K562 (cell line): ENCODE results near the gene SCUBE1. TPM values are rescaled to one million over a fixed set of nuclear protein-coding genes. Genes with fewer than 3 reads are reported as not detected.

Experiments
- ATAC-seq: fragments of 200-7000 bp; cut with Tn5 transposase; 3 replicates; pipeline ENCODE4 v1.9.1; 2020; ENCODE audit warnings: moderate library complexity
- BruUV-seq: library from RNA; stranded (reverse); fragments of 400-500 nt; replicated peaks from 2 replicates; lab custom pipeline; 2021; lab: Mats Ljungman, UMichigan
- CTCF ChIA-PET: fragments of 300-600 bp; formaldehyde crosslinking; extraction: SDS; loops from one replicate; lab custom pipeline; 2021; ENCODE audit warnings: low intra/inter-chr PET ratio; lab: Yijun Ruan, JAX
- POLR2A ChIA-PET: fragments of 300-600, 350-650 bp; sonication (Branson Sonifier 250); formaldehyde crosslinking; extraction: SDS; loops from one replicate; lab custom pipeline; 2021; ENCODE audit warnings: antibody characterized with exemption, inconsistent platforms; lab: Yijun Ruan, JAX
- DNase-seq, 4 experiments: peaks; one replicate each; pipeline versions ENCODE4 v3.0.0 to v3.0.0-alpha.2; 2011 to 2018; ENCODE audit warnings: low spot score in 3 of 4, mixed read lengths in 3 of 4; ENCODE audit errors: extremely low read depth in 1 of 4
- FAIRE-seq: peaks from 2 replicates; lab custom pipeline; 2011; peaks lifted over from hg19 to GRCh38; lab: Jason Lieb, UNC
- H2AFZ ChIP-seq: 2 replicates; pipeline ENCODE4 v1.6.0; 2011; ENCODE audit warnings: low read depth, low read length, control low read depth, inconsistent platforms
- H3K27ac ChIP-seq: fragments of 200-600 bp; 3 replicates; pipeline ENCODE4 v1.8.0; 2011; ENCODE audit warnings: low read depth, mild to moderate bottlenecking, control low read depth, inconsistent platforms, low read length, moderate library complexity, mixed read lengths; ENCODE audit errors: extremely low read depth
- H3K27me3 ChIP-seq, 2 experiments: fragments of 300-600 bp in 1 of 2; 2 replicates in 1 of 2; 3 replicates in 1 of 2; pipeline versions ENCODE4 v1.6.0 to v1.8.0; 2011; ENCODE audit warnings: inconsistent platforms in 2 of 2, low read length in 2 of 2, mild to moderate bottlenecking in 1 of 2, mixed read lengths in 1 of 2, moderate library complexity in 1 of 2; ENCODE audit not compliant: control insufficient read depth in 2 of 2, insufficient read depth in 2 of 2
- H3K36me3 ChIP-seq: fragments of 300-600 bp; 3 replicates; pipeline ENCODE4 v1.8.0; 2011; ENCODE audit warnings: mild to moderate bottlenecking, low read length, inconsistent platforms; ENCODE audit not compliant: control insufficient read depth, insufficient read depth
- H3K4me1 ChIP-seq, 2 experiments: fragments of 200-600 bp in 1 of 2; replicated peaks in 1 of 2; 2 replicates in 1 of 2; 3 replicates in 1 of 2; pipeline versions ENCODE4 v1.5.1 to v1.8.0; 2011; ENCODE audit warnings: inconsistent platforms in 2 of 2, low read length in 2 of 2, mild to moderate bottlenecking in 1 of 2, mixed read lengths in 1 of 2, moderate library complexity in 1 of 2; ENCODE audit not compliant: control insufficient read depth in 2 of 2, insufficient read depth in 2 of 2
- H3K4me2 ChIP-seq: 2 replicates; pipeline ENCODE4 v1.6.1; 2011; ENCODE audit warnings: low read length, control low read depth, inconsistent platforms, mixed read lengths; ENCODE audit not compliant: insufficient read depth
- H3K4me3 ChIP-seq: fragments of 200-600 bp; sonication (generic), shearing (Covaris generic); 2 replicates; pipeline ENCODE4 v1.5.1; 2016; ENCODE audit warnings: control low read depth, inconsistent platforms
- H3K79me2 ChIP-seq: fragments of 200-600 bp; 3 replicates; pipeline ENCODE4 v1.8.0; 2011; ENCODE audit warnings: low read length, inconsistent platforms; ENCODE audit not compliant: control insufficient read depth, insufficient read depth
- H3K9ac ChIP-seq, 2 experiments: 2 replicates each; pipeline versions ENCODE4 v1.6.0 to v1.6.1; 2011; ENCODE audit warnings: low read depth in 2 of 2, low read length in 2 of 2, control low read depth in 1 of 2, inconsistent platforms in 1 of 2, mild to moderate bottlenecking in 1 of 2, mixed read lengths in 1 of 2; ENCODE audit not compliant: insufficient read depth in 1 of 2
- H3K9me1 ChIP-seq: one replicate; pipeline ENCODE4 v1.6.0; 2011; ENCODE audit warnings: inconsistent platforms, mild to moderate bottlenecking, low read length, moderate library complexity; ENCODE audit not compliant: control insufficient read depth, insufficient read depth
- H3K9me3 ChIP-seq: replicated peaks from 2 replicates; pipeline ENCODE4 v1.5.1; 2011; ENCODE audit warnings: low read depth, low read length, inconsistent platforms; ENCODE audit not compliant: control insufficient read depth, insufficient read depth
- H4K20me1 ChIP-seq: replicated peaks from 2 replicates; pipeline ENCODE4 v1.6.1; 2011; ENCODE audit warnings: low read length, inconsistent platforms, mixed read lengths; ENCODE audit not compliant: control insufficient read depth, insufficient read depth
- CEBPB ChIP-seq: fragments of 450-650 bp; IDR thresholded peaks from 2 replicates; pipeline ENCODE4 v1.6.1; 2016; ENCODE audit warnings: missing genetic modification characterization, missing compliant biosample characterization
- ELF2 ChIP-seq: fragments of 250-450 bp; sonication (Bioruptor Pico); IDR thresholded peaks from 2 replicates; pipeline ENCODE4 v1.5.0; 2021; ENCODE audit warnings: mild to moderate bottlenecking
- FOS ChIP-seq: IDR thresholded peaks from 3 replicates; pipeline ENCODE4 v1.6.1; 2011; ENCODE audit not compliant: insufficient read length; ENCODE audit errors: extremely low read depth
- HNRNPK ChIP-seq: fragments of 200-400 bp; formaldehyde crosslinking; IDR thresholded peaks from one replicate; pipeline ENCODE4 v1.6.1; 2018; ENCODE audit warnings: mild to moderate bottlenecking, low read depth, low read length; ENCODE audit not compliant: poor library complexity, severe bottlenecking
- KDM4B ChIP-seq, 2 experiments: fragments of 450-650 bp in 1 of 2; sonication (generic) in 1 of 2; IDR thresholded peaks; 2 replicates each; pipeline ENCODE4 v1.6.1; 2016 to 2017; ENCODE audit warnings: borderline replicate concordance in 2 of 2, antibody characterized with exemption in 1 of 2, low read depth in 1 of 2, mild to moderate bottlenecking in 1 of 2
- MCM7 ChIP-seq, 2 experiments: fragments of 450-650 bp; IDR thresholded peaks; 2 replicates each; pipeline ENCODE4 v1.6.1; 2016 to 2018
- POU5F1 ChIP-seq: fragments of 150-350 bp; IDR thresholded peaks from 2 replicates; pipeline ENCODE4 v1.6.1; 2014; ENCODE audit warnings: borderline replicate concordance, low read length, low read depth, mild to moderate bottlenecking; ENCODE audit not compliant: partially characterized antibody
- YBX1 ChIP-seq: fragments of 450-650 bp; IDR thresholded peaks from 2 replicates; pipeline ENCODE4 v1.7.1; 2016; ENCODE audit warnings: mild to moderate bottlenecking
- ZNF668 ChIP-seq: fragments of 250-450 bp; sonication (Bioruptor Pico); IDR thresholded peaks from 2 replicates; pipeline ENCODE4 v1.8.0; 2022; ENCODE audit warnings: mild to moderate bottlenecking, inconsistent platforms
- ZNF707 ChIP-seq: fragments of 250-450 bp; sonication (Bioruptor Pico); conservative IDR thresholded peaks from 2 replicates; pipeline ENCODE4 v1.8.0; 2022; ENCODE audit warnings: inconsistent platforms, mild to moderate bottlenecking, moderate library complexity
- WGBS: fragments of 100-300 bp; shearing (Covaris generic); methylation state at CpG from one replicate; pipeline ENCODE4 v1.1.6; 2016; ENCODE audit warnings: low coverage, mixed read lengths; ENCODE audit not compliant: insufficient coverage; ENCODE audit errors: missing lambda C conversion rate; 5-methylcytosine and 5-hydroxymethylcytosine counted together
- in situ Hi-C: fragments of 300-500 bp; cut with MboI; formaldehyde crosslinking; loops from 4 replicates; pipeline ENCODE4 v1.15.0; 2018; ENCODE audit warnings: inconsistent platforms, mixed read lengths
- intact Hi-C: fragments of 100-400 bp; cut with micrococcal nuclease; formaldehyde crosslinking; loops from 2 replicates; pipeline ENCODE4 v1.14.2; 2022
- polyA plus RNA-seq, 8 experiments: library from polyadenylated mRNA; depleted of rRNA in 4 of 8; stranded (reverse) in 5 of 8; unstranded in 3 of 8; fragments of >200 nt; fragmentation: Nextera tagmentation in 2 of 8; fragmentation: Illumina TruSeq in 1 of 8; extraction: Ambion mirVana in 2 of 8; extraction: Trizol in 1 of 8; gene quantifications; 2 replicates each; pipeline versions ENCODE4 v1.2.1 to v1.2.3, GENCODE V29; 2011 to 2014; ENCODE audit warnings: inconsistent platforms in 1 of 8, missing spikeins in 1 of 8
- total RNA-seq, 7 experiments: library from RNA; depleted of rRNA in 6 of 7; stranded (reverse); fragments of >200 nt in 6 of 7; fragmentation: Illumina TruSeq in 2 of 7; extraction: Trizol in 2 of 7; gene quantifications; 2 replicates each; pipeline versions ENCODE4 v1.2.1 to v1.2.3, GENCODE V29; 2011 to 2021; ENCODE audit warnings: low replicate concordance in 1 of 7
- TF ChIP-seq, protein P1 (sequence below): fragments of 250-450 bp; sonication (Bioruptor Pico); IDR thresholded peaks from 2 replicates; pipeline ENCODE4 v1.8.0; 2021; ENCODE audit warnings: moderate library complexity, mild to moderate bottlenecking, inconsistent platforms
- TF ChIP-seq, protein P2 (sequence below): fragments of 450-650 bp; IDR thresholded peaks from 2 replicates; pipeline ENCODE4 v1.6.1; 2016; ENCODE audit warnings: antibody characterized with exemption
- TF ChIP-seq, protein P3 (sequence below): sonication (generic); formaldehyde crosslinking; IDR thresholded peaks from 2 replicates; pipeline ENCODE4 v1.8.1; 2023; ENCODE audit warnings: mild to moderate bottlenecking, missing genetic modification reagents
- TF ChIP-seq, protein P4 (sequence below): fragments of 450-650 bp; conservative IDR thresholded peaks from 2 replicates; pipeline ENCODE4 v1.6.1; 2016; ENCODE audit warnings: missing genetic modification characterization, low read depth, mild to moderate bottlenecking, missing compliant biosample characterization, moderate library complexity

The SCUBE1 gene
- total and polyA plus RNA-seq, 9 of the 15 experiments (the other 6 are each of a cell fraction or from before 2014, with no cell fraction given) = 0.03 to 0.47 (median 0.29) TPM; not detected in 6

DNA sequence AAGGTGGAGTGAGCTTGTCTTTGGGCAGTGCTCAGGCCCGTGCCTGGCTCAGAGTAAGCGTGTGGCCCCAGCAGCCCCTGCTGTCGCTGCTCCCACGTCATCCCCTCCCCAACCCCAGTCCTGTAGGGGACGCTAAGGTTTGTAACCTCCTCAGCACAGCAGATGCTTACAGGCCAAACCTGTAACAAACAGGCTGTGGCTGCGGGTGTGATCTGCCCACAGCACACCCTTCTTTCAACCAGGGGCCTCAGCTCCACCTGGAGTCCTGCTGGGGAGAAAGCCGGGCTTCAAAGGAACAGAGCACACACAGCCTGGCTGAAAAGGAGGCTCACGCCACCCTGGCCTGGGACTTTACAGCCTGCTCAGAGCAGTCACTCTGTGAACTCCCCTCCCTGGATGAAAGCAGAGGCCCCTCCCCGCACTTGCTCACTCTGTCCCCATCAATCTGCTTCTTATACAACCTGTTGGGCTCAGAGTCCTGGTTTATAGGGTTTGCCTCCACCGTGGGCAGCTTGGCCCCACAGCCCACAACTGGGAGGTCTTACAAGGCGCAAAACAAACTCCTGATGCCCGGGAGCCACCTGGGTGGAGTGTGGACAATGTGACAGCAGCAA, 54.3 kb downstream of the SCUBE1 start:
- intact Hi-C loops = no loop called here
- TF ChIP-seq, protein P1, sequence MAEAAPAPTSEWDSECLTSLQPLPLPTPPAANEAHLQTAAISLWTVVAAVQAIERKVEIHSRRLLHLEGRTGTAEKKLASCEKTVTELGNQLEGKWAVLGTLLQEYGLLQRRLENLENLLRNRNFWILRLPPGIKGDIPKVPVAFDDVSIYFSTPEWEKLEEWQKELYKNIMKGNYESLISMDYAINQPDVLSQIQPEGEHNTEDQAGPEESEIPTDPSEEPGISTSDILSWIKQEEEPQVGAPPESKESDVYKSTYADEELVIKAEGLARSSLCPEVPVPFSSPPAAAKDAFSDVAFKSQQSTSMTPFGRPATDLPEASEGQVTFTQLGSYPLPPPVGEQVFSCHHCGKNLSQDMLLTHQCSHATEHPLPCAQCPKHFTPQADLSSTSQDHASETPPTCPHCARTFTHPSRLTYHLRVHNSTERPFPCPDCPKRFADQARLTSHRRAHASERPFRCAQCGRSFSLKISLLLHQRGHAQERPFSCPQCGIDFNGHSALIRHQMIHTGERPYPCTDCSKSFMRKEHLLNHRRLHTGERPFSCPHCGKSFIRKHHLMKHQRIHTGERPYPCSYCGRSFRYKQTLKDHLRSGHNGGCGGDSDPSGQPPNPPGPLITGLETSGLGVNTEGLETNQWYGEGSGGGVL (CRISPR knock-in tag) = no peak
- TF ChIP-seq, protein P2, sequence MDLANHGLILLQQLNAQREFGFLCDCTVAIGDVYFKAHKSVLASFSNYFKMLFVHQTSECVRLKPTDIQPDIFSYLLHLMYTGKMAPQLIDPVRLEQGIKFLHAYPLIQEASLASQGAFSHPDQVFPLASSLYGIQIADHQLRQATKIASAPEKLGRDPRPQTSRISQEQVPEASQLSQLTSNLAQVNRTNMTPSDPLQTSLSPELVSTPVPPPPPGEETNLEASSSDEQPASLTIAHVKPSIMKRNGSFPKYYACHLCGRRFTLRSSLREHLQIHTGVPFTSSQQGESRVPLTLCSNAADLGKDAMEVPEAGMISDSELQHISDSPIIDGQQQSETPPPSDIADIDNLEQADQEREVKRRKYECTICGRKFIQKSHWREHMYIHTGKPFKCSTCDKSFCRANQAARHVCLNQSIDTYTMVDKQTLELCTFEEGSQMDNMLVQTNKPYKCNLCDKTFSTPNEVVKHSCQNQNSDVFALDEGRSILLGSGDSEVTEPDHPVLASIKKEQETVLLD = no peak
- TF ChIP-seq HNRNPK (no peak), ZNF707 (CRISPR knock-in tag) (no peak), MCM7 (IDR thresholded peaks at IDR 0.05) (no peak), KDM4B (IDR thresholded peaks at IDR 0.05; ENCODE audit: borderline replicate concordance in 2 of 2, low read depth in 1 of 2) (no peak), YBX1 (no peak), ZNF668 (CRISPR knock-in tag) (no peak), ELF2 (CRISPR knock-in tag) (no peak), POU5F1 (no peak), CEBPB (tag) (no peak), FOS (no peak)
- TF ChIP-seq, protein P3, sequence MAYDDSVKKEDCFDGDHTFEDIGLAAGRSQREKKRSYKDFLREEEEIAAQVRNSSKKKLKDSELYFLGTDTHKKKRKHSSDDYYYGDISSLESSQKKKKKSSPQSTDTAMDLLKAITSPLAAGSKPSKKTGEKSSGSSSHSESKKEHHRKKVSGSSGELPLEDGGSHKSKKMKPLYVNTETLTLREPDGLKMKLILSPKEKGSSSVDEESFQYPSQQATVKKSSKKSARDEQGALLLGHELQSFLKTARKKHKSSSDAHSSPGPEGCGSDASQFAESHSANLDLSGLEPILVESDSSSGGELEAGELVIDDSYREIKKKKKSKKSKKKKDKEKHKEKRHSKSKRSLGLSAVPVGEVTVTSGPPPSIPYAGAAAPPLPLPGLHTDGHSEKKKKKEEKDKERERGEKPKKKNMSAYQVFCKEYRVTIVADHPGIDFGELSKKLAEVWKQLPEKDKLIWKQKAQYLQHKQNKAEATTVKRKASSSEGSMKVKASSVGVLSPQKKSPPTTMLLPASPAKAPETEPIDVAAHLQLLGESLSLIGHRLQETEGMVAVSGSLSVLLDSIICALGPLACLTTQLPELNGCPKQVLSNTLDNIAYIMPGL (CRISPR knock-in tag) = no peak
- TF ChIP-seq, protein P4, sequence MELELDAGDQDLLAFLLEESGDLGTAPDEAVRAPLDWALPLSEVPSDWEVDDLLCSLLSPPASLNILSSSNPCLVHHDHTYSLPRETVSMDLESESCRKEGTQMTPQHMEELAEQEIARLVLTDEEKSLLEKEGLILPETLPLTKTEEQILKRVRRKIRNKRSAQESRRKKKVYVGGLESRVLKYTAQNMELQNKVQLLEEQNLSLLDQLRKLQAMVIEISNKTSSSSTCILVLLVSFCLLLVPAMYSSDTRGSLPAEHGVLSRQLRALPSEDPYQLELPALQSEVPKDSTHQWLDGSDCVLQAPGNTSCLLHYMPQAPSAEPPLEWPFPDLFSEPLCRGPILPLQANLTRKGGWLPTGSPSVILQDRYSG (tag) = no peak
- TF ChIP-seq, all 486 proteins: peak for 0
- Histone ChIP-seq H3K4me2 (no peak overlapping the region), H4K20me1 (no peaks in the 10 kb centered on the region), H3K27ac (no peak overlapping the region), H3K9ac (no peak overlapping the region), H3K9me1 (peaks cover under 1% of the 10 kb centered on the region), H3K9me3 (no peaks in the 10 kb centered on the region), H3K79me2 (no peaks in the 10 kb centered on the region), H3K4me1 (peaks cover 8 to 21% of the 10 kb centered on the region in 2 experiments; a peak in 4 of 5 replicates), H2AFZ (no peak overlapping the region), H3K4me3 (no peak overlapping the region), H3K36me3 (no peaks in the 10 kb centered on the region), H3K27me3 (peaks cover 8 to 24% of the 10 kb centered on the region in 2 experiments; a peak in 4 of 5 replicates)
- in situ Hi-C loops = no loop called here
- ChIA-PET POLR2A (no interaction called here), CTCF (no interaction called here)
- FAIRE-seq = no peak
- no peak for DNase-seq
- no peak for ATAC-seq
- BruUV-seq = no TSS peak
- WGBS = 33% methylated on average over 6 of the region's 12 CpGs
